A673 (cell line): ENCODE measurements around the gene COMP.

ENCODE experiments used
- CTCF ChIP-seq: fragments of 300-800, 200-600 bp; sonication (generic); conservative IDR thresholded peaks from 2 replicates; pipeline ENCODE4 v1.5.1; 2017; ENCODE audit warnings: low read depth, mild to moderate bottlenecking, antibody characterized with exemption, low read length, moderate library complexity, mixed read lengths
- EZH2 ChIP-seq: fragments of 200-600 bp; sonication (generic); IDR thresholded peaks from 2 replicates; pipeline ENCODE4 v1.6.1; 2017; ENCODE audit warnings: borderline replicate concordance, low read depth, mild to moderate bottlenecking, mixed read lengths, antibody characterized with exemption, low read length; ENCODE audit not compliant: poor library complexity, severe bottlenecking

- TF ChIP-seq CTCF (no peak), EZH2 (no peak)
Observed at GRCh38 chr19:18735324-18735723, 55.8 kb downstream of the COMP start.
